OCI-LY1 (cell line): Measurements from ENCODE around the gene WDR93.
A peak's percentile ranks its signal among the peaks of the same experiment; 100 is the strongest.

Experiments used
- EZH2 ChIP-seq: fragments of 200-600 bp; sonication (generic), shearing (Covaris generic); IDR thresholded peaks from 2 replicates; pipeline ENCODE4 v1.8.0; 2017; ENCODE audit warnings: borderline replicate concordance, mixed run types, mild to moderate bottlenecking, antibody characterized with exemption, low read length, moderate library complexity, mixed read lengths
- TF ChIP-seq, protein P1 (sequence below): fragments of 200-600 bp; sonication (generic), shearing (Covaris generic); IDR thresholded peaks from 2 replicates; pipeline ENCODE4 v1.5.1; 2017; ENCODE audit warnings: mild to moderate bottlenecking, antibody characterized with exemption, low read length, moderate library complexity, mixed read lengths

GRCh38 chr15:89772932-89773583 lies 82.4 kb downstream of the WDR93 start:
- TF ChIP-seq, protein P1, sequence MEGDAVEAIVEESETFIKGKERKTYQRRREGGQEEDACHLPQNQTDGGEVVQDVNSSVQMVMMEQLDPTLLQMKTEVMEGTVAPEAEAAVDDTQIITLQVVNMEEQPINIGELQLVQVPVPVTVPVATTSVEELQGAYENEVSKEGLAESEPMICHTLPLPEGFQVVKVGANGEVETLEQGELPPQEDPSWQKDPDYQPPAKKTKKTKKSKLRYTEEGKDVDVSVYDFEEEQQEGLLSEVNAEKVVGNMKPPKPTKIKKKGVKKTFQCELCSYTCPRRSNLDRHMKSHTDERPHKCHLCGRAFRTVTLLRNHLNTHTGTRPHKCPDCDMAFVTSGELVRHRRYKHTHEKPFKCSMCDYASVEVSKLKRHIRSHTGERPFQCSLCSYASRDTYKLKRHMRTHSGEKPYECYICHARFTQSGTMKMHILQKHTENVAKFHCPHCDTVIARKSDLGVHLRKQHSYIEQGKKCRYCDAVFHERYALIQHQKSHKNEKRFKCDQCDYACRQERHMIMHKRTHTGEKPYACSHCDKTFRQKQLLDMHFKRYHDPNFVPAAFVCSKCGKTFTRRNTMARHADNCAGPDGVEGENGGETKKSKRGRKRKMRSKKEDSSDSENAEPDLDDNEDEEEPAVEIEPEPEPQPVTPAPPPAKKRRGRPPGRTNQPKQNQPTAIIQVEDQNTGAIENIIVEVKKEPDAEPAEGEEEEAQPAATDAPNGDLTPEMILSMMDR, result peak; percentile 12; the same call in 1 of the 2 replicates
- TF ChIP-seq EZH2, result no peak
